Small intestine (tissue), 7 donors: Measurements from ENCODE around the gene PSRC1. TPM values are rescaled to one million over a fixed set of nuclear protein-coding genes. Genes with fewer than 3 reads are reported as not detected.
A peak's percentile ranks its signal among the peaks of the same experiment; 100 is the strongest.
"Not testable (repeated sequence)": the region's sequence is repeated elsewhere in the genome, so short reads cannot be mapped to it uniquely, and the experiment has no call there.

ENCODE experiments used
- DNase-seq, 2 donors: peaks; one replicate each; pipeline versions ENCODE4 v3.0.0 to v3.0.0-alpha.2; 2013
- FAIRE-seq: peaks from 2 replicates; lab custom pipeline; 2012; peaks lifted over from hg19 to GRCh38; lab: Jason Lieb, UNC
- H3K27ac ChIP-seq, 3 donors: one replicate each; pipeline ENCODE4 v1.5.1; 2013; ENCODE audit warnings: low read length in 2 of 3, mild to moderate bottlenecking in 2 of 3, control low read depth in 1 of 3, inconsistent platforms in 1 of 3, low read depth in 1 of 3, moderate library complexity in 1 of 3
- H3K27me3 ChIP-seq, 3 donors: one replicate each; pipeline ENCODE4 v1.6.1; 2013; ENCODE audit warnings: low read length in 3 of 3, inconsistent platforms in 1 of 3; ENCODE audit not compliant: control insufficient read depth in 3 of 3, insufficient read depth in 3 of 3
- H3K36me3 ChIP-seq, 3 donors: one replicate each; pipeline ENCODE4 v1.6.1; 2013; ENCODE audit warnings: low read length in 3 of 3, inconsistent platforms in 1 of 3, low read depth in 1 of 3, mild to moderate bottlenecking in 1 of 3, moderate library complexity in 1 of 3; ENCODE audit not compliant: control insufficient read depth in 3 of 3, insufficient read depth in 2 of 3
- H3K4me1 ChIP-seq, 3 donors: one replicate each; pipeline ENCODE4 v1.6.1; 2013; ENCODE audit warnings: low read length in 2 of 3, inconsistent platforms in 1 of 3, low read depth in 1 of 3, mild to moderate bottlenecking in 1 of 3, moderate library complexity in 1 of 3; ENCODE audit not compliant: control insufficient read depth in 3 of 3, insufficient read depth in 2 of 3
- H3K4me3 ChIP-seq, 3 donors: one replicate each; pipeline ENCODE4 v1.5.1; 2013; ENCODE audit warnings: low read length in 3 of 3, control low read depth in 1 of 3, inconsistent platforms in 1 of 3, low read depth in 1 of 3, mild to moderate bottlenecking in 1 of 3, moderate library complexity in 1 of 3
- H3K9me3 ChIP-seq, 2 donors: one replicate each; pipeline ENCODE4 v1.6.1; 2013; ENCODE audit warnings: low read depth in 1 of 2, low read length in 1 of 2; ENCODE audit not compliant: control insufficient read depth in 2 of 2, insufficient read depth in 1 of 2
- WGBS, 3 donors: extraction: QIAGEN DNeasy Blood & Tissue Kit; methylation state at CpG; one replicate each; pipeline ENCODE4 v1.1.7; 2013; 5-methylcytosine and 5-hydroxymethylcytosine counted together
- polyA plus RNA-seq, 4 donors: library from polyadenylated mRNA; stranded (reverse) in 3 of 4; unstranded in 1 of 4; fragments of 200-250 nt in 3 of 4; fragments of 120-200 nt in 1 of 4; gene quantifications; one replicate each; pipeline versions ENCODE4 v1.2.1 to v1.2.3, GENCODE V29; 2013
- donor health status: healthy with polysubstance abuse.
- donor health status: control.
- donor health status: control.
- donor health status: Bipolar disorder and iron deficiency.
- donor health status: healthy.

PSRC1 gene
- polyA plus RNA-seq, 4 donors, result 0.67 to 15.5 (median 8.0) TPM

DNA sequence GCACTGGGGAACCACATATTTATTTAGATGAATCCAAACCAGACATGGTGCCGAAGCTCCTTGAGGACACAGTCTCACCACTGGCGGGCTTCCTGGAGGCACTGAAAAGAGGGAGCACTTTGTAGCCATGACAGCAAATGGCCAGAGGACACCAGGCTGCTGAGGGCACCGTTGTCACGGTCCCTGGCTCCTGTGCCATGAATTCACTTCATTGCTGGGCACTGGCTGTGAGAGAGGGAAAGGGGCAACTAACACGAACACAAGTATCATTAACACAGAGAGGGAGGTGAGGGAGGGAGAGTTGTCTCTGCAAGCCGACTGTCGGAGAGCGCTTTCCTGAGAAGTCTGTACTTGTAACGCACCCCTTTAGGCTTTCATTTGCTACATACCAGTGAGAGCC is 9.4 kb upstream of the PSRC1 start:
- Histone ChIP-seq H3K4me3 (no peak overlapping the region), H3K9me3 (no peaks in the 10 kb centered on the region), H3K36me3 (no peaks in the 10 kb centered on the region), H3K27me3 (no peaks in the 10 kb centered on the region), H3K27ac (no peak overlapping the region), H3K4me1 (no peaks in the 10 kb centered on the region)
- no peak for DNase-seq
- no peak for FAIRE-seq
- 74 to 84% (median 78%) methylated on average over 9 of the region's 9 CpGs for WGBS, 3 donors

DNA sequence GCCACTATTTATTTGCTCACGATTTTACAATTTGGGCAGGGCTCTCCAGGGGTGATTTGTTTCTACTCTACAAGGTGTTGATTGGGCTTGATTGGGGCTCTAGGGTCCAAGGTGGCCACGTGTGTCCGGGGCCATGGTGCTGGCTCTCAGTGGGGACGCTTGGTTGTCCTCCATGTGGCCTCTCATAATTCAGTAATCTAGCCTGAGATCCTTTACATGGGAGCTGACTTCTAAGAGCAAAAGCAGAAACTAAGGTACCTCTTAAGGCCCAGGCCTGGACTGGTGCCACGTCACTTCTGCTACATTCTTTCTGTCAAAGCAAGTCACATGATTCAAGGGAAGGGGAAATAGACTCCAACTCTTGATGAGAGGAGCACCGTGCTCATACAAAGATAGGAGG is 8.1 kb upstream of the PSRC1 start:
- H3K9me3 ChIP-seq, result no peaks in the 10 kb centered on the region
- H3K27ac ChIP-seq, result no peak overlapping the region
- no peaks in the 10 kb centered on the region for H3K27me3 ChIP-seq
- H3K36me3 ChIP-seq, result no peaks in the 10 kb centered on the region
- FAIRE-seq (no peak), DNase-seq (no peak)
- H3K4me3 ChIP-seq, result no peak overlapping the region
- H3K4me1 ChIP-seq, result no peaks in the 10 kb centered on the region
- WGBS, 3 donors, result 53 to 66% (median 54%) methylated on average over 6 of the region's 6 CpGs

GRCh38 chr1:109290137-109290536 is 7.2 kb upstream of the PSRC1 start:
- H3K36me3 ChIP-seq, result no peaks in the 10 kb centered on the region
- H3K4me3 ChIP-seq, result no peak overlapping the region
- no peaks in the 10 kb centered on the region for H3K27me3 ChIP-seq
- WGBS, 3 donors, result 83 to 92% (median 89%) methylated on average over 1 of the region's 1 CpG
- H3K27ac ChIP-seq, result no peak overlapping the region
- FAIRE-seq (no peak), DNase-seq (no peak)
- H3K4me1 ChIP-seq, result no peaks in the 10 kb centered on the region
- no peaks in the 10 kb centered on the region for H3K9me3 ChIP-seq

- H3K27ac ChIP-seq, H3K4me3 ChIP-seq, H3K9me3 ChIP-seq, DNase-seq, H3K36me3 ChIP-seq, FAIRE-seq, H3K27me3 ChIP-seq: not testable (repeated sequence)
- peaks cover 0 to 15% (median 4%) of the 10 kb centered on the region in 3 donors for H3K4me1 ChIP-seq
- 90 to 93% (median 91%) methylated on average over 5 of the region's 5 CpGs for WGBS, 3 donors
These were observed 3.8 kb upstream of the PSRC1 start for GRCh38 chr1:109286762-109287161.

DNA sequence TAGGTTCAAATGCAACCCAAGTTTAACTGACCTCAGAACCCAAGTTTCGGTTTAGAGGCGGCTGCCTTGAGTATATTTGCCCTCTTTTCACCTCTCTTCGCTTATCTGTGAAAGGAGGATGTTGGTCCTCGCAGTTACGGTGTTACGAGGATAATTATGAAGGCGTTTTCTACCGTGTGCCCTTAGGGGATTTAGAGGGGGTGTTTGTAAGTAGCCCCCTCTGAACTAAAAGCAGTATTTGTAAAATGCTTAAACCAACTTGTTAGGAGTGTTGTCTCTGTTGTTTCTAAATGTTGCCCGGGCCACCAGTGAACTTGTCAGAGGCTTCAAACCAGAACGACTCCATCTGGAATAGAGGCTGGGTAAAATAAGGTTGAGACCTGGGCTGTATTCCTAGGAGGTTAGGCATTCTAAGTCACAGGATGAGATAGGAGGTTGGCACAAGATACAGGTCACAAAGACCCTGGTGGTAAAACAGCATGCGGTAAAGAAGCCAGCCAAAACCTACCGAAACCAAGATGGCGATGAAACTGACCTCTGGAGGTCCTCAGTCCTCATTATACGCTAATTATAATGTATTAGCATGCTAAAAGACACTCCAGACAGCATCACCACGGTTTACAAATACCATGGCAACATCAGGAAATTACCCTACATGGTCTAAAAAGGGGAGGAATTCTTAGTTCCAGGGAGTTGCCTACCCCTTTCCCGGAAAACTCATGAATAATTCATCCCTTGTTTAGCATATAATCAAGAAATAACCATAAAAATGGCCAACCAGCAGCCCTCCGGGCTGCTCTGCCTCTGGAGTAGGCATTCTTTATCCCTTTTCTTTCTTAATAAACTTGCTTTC is 1.0 kb upstream of the PSRC1 start:
- Histone ChIP-seq H3K9me3 (no peaks in the 10 kb centered on the region), H3K4me3 (peak overlapping the region; percentile 45 to 84 (median 59)), H3K4me1 (peaks cover 0 to 18% (median 4%) of the 10 kb centered on the region in 3 donors), H3K27me3 (no peaks in the 10 kb centered on the region), H3K36me3 (peaks cover 0 to 12% (median 0%) of the 10 kb centered on the region in 3 donors), H3K27ac (peak overlapping the region; percentile 64 to 88 (median 85))
- no peak for FAIRE-seq
- DNase-seq, result no peak
- WGBS, 3 donors, result 37 to 50% (median 44%) methylated on average over 17 of the region's 17 CpGs

DNA sequence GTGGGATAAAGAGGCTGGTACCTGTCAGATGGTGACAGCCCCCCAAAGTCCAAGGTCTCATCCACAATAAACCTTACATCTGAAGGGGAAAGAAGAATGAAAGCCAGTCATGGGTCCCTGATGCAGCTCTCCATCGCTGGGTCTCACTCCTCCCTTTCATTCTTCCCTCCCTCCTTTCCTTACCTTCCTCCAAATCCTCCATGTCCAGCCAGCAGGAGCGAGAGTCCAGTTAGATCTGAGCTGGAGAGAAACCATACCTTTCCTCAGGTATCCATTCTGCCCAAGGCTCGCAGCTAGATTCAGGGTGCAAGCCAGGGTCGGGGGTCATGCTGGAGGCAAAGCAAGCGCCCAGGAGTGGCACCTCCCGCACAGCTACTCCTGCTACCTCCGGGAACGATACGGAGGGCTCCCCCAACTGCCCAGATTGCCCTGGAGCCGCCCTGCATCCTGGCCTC is 421 bp downstream of the PSRC1 start:
- Histone ChIP-seq H3K4me3 (peak overlapping the region; percentile 45 to 84 (median 59)), H3K27me3 (no peaks in the 10 kb centered on the region), H3K4me1 (peaks cover 0 to 31% (median 4%) of the 10 kb centered on the region in 3 donors), H3K9me3 (no peaks in the 10 kb centered on the region), H3K36me3 (peaks cover 0 to 19% (median 0%) of the 10 kb centered on the region in 3 donors), H3K27ac (peak overlapping the region in 1 of 3 donors; percentile 85)
- FAIRE-seq (no peak), DNase-seq (peak in 1 of 2 donors; percentile 4)
- WGBS, 3 donors, result 6 to 16% (median 13%) methylated on average over 10 of the region's 10 CpGs

DNA sequence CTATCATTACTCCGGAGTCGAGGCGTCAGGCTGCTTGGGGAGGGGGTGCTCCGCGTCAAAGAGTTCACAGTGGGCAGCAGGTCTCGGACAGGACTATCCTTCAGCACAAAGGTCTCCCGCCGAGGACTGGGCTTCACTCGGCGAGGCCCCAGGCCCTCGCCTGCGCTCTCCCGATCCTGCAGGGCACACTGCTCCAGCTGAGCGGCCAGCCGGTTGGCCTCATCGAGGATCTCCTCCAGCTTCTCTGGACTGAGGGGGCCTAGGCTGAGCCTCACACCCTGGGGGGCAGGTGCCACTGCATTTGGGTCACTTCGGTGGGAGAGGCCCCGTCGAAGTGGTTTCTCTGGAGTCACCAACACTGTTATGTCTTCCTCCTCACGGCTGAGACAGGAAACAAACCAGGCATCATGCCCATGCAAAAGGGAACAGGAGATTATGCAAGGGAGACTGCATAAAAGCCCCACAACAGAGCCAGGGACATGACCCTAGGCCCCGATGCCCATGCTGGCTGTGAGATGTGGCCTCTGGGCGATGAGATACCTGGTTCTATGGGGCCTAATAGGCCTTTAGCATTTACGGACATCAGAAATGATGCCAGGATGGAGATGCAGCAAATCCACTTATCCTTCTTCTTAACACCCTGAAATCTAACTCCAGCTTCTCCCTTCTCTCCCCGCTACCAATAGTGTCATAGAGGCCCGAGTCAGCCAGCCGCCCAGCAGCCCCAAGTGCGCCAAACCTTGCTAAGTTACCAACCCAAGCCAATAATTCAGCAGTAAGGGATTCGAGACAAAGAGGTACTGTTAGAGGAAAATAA is 1.1 kb downstream of the PSRC1 start:
- Histone ChIP-seq H3K27ac (no peak overlapping the region), H3K36me3 (peaks cover 0 to 19% (median 0%) of the 10 kb centered on the region in 3 donors), H3K4me3 (peak overlapping the region in 1 of 3 donors; percentile 84), H3K4me1 (peaks cover 0 to 37% (median 4%) of the 10 kb centered on the region in 3 donors), H3K9me3 (no peaks in the 10 kb centered on the region), H3K27me3 (no peaks in the 10 kb centered on the region)
- FAIRE-seq (no peak), DNase-seq (no peak)
- WGBS, 3 donors, result 69 to 84% (median 81%) methylated on average over 28 of the region's 28 CpGs

DNA sequence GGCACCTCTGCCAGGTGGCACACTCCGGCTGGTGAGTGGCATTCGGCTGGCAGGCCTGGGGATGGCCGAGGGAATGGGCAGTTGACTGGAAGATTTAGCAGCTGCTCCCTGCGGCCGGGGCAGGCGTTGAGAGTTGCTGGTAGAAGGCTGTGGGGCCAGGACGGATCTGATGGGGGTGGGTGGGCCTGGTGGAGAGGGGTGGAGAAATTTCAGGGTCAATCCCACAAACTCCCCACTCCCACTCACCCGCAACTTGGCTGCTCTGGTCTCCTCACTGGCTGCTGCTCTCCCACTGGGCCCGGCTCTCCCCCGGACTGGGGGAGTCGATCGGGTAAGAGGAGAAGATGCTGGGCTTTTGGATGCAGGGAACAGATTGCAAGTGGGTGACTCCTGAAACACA is 2.1 kb downstream of the PSRC1 start:
- Histone ChIP-seq H3K4me3 (no peak overlapping the region), H3K27ac (no peak overlapping the region), H3K36me3 (peaks cover 0 to 20% (median 0%) of the 10 kb centered on the region in 3 donors), H3K9me3 (no peaks in the 10 kb centered on the region), H3K27me3 (no peaks in the 10 kb centered on the region), H3K4me1 (peaks cover 0 to 42% (median 4%) of the 10 kb centered on the region in 3 donors)
- FAIRE-seq (no peak), DNase-seq (no peak)
- 95 to 97% (median 97%) methylated on average over 12 of the region's 12 CpGs for WGBS, 3 donors
